Measurements from ENCODE around the gene CTXND1.

DNA sequence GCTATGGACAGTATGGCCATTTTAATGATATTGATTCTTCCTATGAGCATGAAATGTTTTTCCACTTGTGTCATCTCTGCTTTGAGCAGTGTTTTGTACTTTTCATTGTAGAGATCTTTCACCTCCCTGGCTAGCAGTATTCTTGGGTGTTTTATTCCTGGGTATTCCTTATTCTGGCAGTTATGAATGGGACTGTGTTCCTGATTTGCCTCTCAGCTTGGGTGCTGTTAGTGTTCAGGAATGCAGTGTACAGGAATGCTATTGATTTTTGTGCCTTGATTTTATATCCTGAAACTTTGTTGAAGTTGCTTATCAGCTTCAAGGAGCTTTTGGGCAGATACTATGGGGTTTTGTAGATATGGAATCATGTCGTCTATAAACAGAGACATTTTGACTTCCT, 49.5 kb upstream of the CTXND1 start:
- TF ChIP-seq EZH2 (IDR thresholded peaks at IDR 0.05; ENCODE audit: insufficient read depth, poor library complexity, severe bottlenecking) (no peak), EZH2phosphoT487 (IDR thresholded peaks at IDR 0.05; ENCODE audit: insufficient read depth, low read depth) (no peak)

Measured in GM23248 (cell line).